Activated naive CD8-positive, alpha-beta T cell treated with anti-CD3 and anti-CD28 coated beads, Interleukin-2, amount 10 ng/mL, durations not matched to agents 7 days and 5 days (primary cell): ENCODE data around the gene C1QBP. TPM values are rescaled to one million over a fixed set of nuclear protein-coding genes. Genes with fewer than 3 reads are reported as not detected.

Experiments used
- ATAC-seq: fragments of 150-1000 bp; cut with Tn5 transposase; one replicate; pipeline ENCODE4 v1.10.0; 2021; ENCODE audit warnings: low read depth, moderate library complexity
- POLR2A ChIA-PET: fragments of 350-600 bp; sonication (Branson Sonifier 250); formaldehyde crosslinking; loops from one replicate; lab custom pipeline; 2021; ENCODE audit warnings: antibody characterized with exemption; lab: Charles Lee
- DNase-seq: peaks from one replicate; pipeline ENCODE4 v3.0.0; 2021
- H3K27ac Mint-ChIP-seq: one replicate; pipeline ENCODE4 v1.8.0; 2022; ENCODE audit warnings: mild to moderate bottlenecking, mixed read lengths
- H3K27me3 Mint-ChIP-seq: one replicate; pipeline ENCODE4 v1.8.0; 2022; ENCODE audit warnings: mild to moderate bottlenecking, moderate library complexity, mixed read lengths
- H3K36me3 Mint-ChIP-seq: one replicate; pipeline ENCODE4 v1.8.0; 2021; ENCODE audit warnings: mild to moderate bottlenecking, mixed read lengths
- H3K4me1 Mint-ChIP-seq: one replicate; pipeline ENCODE4 v1.8.0; 2021; ENCODE audit warnings: mixed read lengths
- H3K4me3 Mint-ChIP-seq: one replicate; pipeline ENCODE4 v1.8.0; 2022; ENCODE audit warnings: mild to moderate bottlenecking, moderate library complexity, mixed read lengths
- H3K9me3 Mint-ChIP-seq: one replicate; pipeline ENCODE4 v1.8.0; 2021; ENCODE audit warnings: mixed read lengths
- total RNA-seq, 2 experiments: library from RNA; stranded (reverse); gene quantifications; one replicate each; pipeline ENCODE4 v1.2.3, GENCODE V29; 2021

The C1QBP gene
- total RNA-seq, 2 experiments from 2014 or later: 109 to 112 TPM

GRCh38 chr17:5399767-5400166 is 39.2 kb downstream of the C1QBP start:
- POLR2A ChIA-PET: no interaction called here
- ATAC-seq (no peak), DNase-seq (no peak)
- no peaks in the 10 kb centered on the region for H3K9me3 Mint-ChIP-seq
- no peaks in the 10 kb centered on the region for H3K27me3 Mint-ChIP-seq
- peaks cover 36% of the 10 kb centered on the region for H3K36me3 Mint-ChIP-seq
- H3K4me3 Mint-ChIP-seq: no peak overlapping the region
- peaks cover 1% of the 10 kb centered on the region for H3K4me1 Mint-ChIP-seq
- H3K27ac Mint-ChIP-seq: no peak overlapping the region

DNA sequence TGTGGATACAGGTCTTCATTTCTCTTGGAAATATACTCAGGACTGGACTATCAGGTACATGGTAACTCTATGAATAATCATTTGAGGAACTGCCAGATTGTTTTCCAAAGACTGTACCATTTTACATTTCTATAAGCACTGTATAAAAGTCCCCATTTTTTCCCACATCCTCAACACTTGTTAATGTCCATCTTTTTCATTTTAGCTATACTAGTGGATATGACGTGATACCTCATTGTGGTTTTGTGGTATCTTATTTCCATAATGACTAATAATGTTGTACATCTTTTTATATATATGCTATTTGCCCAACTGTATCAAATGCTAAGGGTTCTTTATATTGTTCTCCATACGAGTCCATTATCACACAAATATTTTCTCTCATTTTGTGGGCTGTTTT is 42.3 kb downstream of the C1QBP start:
- ATAC-seq (no peak), DNase-seq (no peak)
- no peaks in the 10 kb centered on the region for H3K9me3 Mint-ChIP-seq
- peaks cover 41% of the 10 kb centered on the region for H3K36me3 Mint-ChIP-seq
- no peak overlapping the region for H3K4me3 Mint-ChIP-seq
- POLR2A ChIA-PET: no interaction called here
- H3K4me1 Mint-ChIP-seq: peaks cover 3% of the 10 kb centered on the region
- H3K27me3 Mint-ChIP-seq: no peaks in the 10 kb centered on the region
- H3K27ac Mint-ChIP-seq: no peak overlapping the region

- no peak overlapping the region for H3K27ac Mint-ChIP-seq
- no peaks in the 10 kb centered on the region for H3K27me3 Mint-ChIP-seq
- peaks cover 7% of the 10 kb centered on the region for H3K4me1 Mint-ChIP-seq
- POLR2A ChIA-PET: no interaction called here
- no peak overlapping the region for H3K4me3 Mint-ChIP-seq
- H3K36me3 Mint-ChIP-seq: peaks cover 34% of the 10 kb centered on the region
- H3K9me3 Mint-ChIP-seq: no peaks in the 10 kb centered on the region
- no peak for ATAC-seq
- no peak for DNase-seq
Observed at GRCh38 chr17:5391678-5392077, 47.3 kb downstream of the C1QBP start.

Other genes with a start within 250 kb of the C1QBP start
- gene ZNF594, start 247.3 kb downstream of the C1QBP start, total RNA-seq: 10 to 100 TPM; 17.2 to 17.5 TPM
- under 1 TPM in 1 of 2 experiments, not detected in 1; 0.33 TPM for gene SCIMP, start 204.3 kb downstream of the C1QBP start, total RNA-seq
- gene RABEP1, start 156.9 kb downstream of the C1QBP start, total RNA-seq: 10 to 100 TPM; 39.2 to 42.0 TPM
- 10 to 100 TPM; 93.6 to 99.5 TPM for gene NUP88, start 19.5 kb downstream of the C1QBP start, total RNA-seq
- gene RPAIN, start 19.0 kb downstream of the C1QBP start, total RNA-seq: 10 to 100 TPM; 61.9 to 63.9 TPM
- 10 to 100 TPM; 14.4 to 14.5 TPM for gene DHX33, start 29.8 kb upstream of the C1QBP start, total RNA-seq
- 10 to 100 TPM; 68.6 to 72.3 TPM for gene DERL2, start 47.0 kb upstream of the C1QBP start, total RNA-seq
- 10 to 100 TPM; 38.4 to 39.5 TPM for gene MIS12, start 47.4 kb upstream of the C1QBP start, total RNA-seq
- 100 to 1,000 TPM; 120 to 126 TPM for gene NLRP1, start 145.4 kb upstream of the C1QBP start, total RNA-seq